Measurements from ENCODE around the gene PRDM16.
A peak's percentile ranks its signal among the peaks of the same experiment; 100 is the strongest.

PRDM16 gene

DNA sequence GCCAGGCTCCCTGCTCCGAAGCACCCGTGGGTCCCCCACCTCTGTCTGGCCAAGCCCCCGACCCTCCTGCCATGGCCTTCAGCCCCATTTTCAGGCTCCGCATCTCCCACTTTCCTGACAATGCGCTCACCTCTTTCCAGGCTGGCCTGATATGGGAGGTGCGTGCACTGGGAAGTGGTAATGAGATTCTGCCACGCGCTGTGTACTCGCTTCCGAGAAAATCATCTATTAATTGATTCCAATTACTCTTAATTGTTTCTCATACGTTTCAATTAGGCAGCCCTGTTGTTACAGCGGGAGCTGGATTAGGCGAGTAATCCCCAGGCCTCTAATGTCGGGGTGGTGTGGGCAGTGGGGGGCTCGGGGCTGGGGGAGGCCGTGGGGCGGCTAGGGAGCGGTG, 263.0 kb downstream of the PRDM16 start:
- no peak overlapping the region for H2BK120ac ChIP-seq (ENCODE audit: low read depth, low read length)
- no peak for DNase-seq (ENCODE audit: low spot score)
- peak overlapping the region; percentile 61 for H2BK12ac ChIP-seq (ENCODE audit: low read length)
- H3K27me3 ChIP-seq (ENCODE audit: control insufficient read depth in 3 of 3, insufficient read depth in 3 of 3, low read depth in 1 of 3, low read length in 3 of 3) = peaks cover 0 to 16% (median 0%) of the 10 kb centered on the region in 3 experiments
- no peak overlapping the region for H3K27ac ChIP-seq (replicated peaks; ENCODE audit: low read length)
- no peak overlapping the region for H4K91ac ChIP-seq (ENCODE audit: low read depth, low read length, poor library complexity)
- peaks cover 0 to 15% of the 10 kb centered on the region in 2 donors for H3K4me1 ChIP-seq (ENCODE audit: control insufficient read depth in 2 of 2, insufficient read depth in 1 of 2, low read depth in 1 of 2, low read length in 2 of 2)
- H3K79me1 ChIP-seq (ENCODE audit: low read depth, low read length) = no peaks in the 10 kb centered on the region
- H2AK5ac ChIP-seq (ENCODE audit: low read depth, low read length) = peak overlapping the region; percentile 82
- H3K9ac ChIP-seq (ENCODE audit: low read depth, low read length, poor library complexity) = no peak overlapping the region
- peaks cover 0 to 6% of the 10 kb centered on the region in 2 donors for H3K36me3 ChIP-seq (replicated peaks in 1 of 2; ENCODE audit: control insufficient read depth in 2 of 2, insufficient read depth in 2 of 2, low read length in 2 of 2)
- WGBS, 2 donors (ENCODE audit: extremely low coverage in 2 of 2, insufficient read length in 2 of 2, insufficient replicate concordance in 1 of 2) = no CpG with 5 or more reads among the region's 18 CpGs
- peak overlapping the region; percentile 59 for H3K18ac ChIP-seq (ENCODE audit: low read length)
- peaks cover 5 to 11% of the 10 kb centered on the region in 2 donors for H3K9me3 ChIP-seq (replicated peaks in 1 of 2; ENCODE audit: control insufficient read depth in 2 of 2, insufficient read depth in 1 of 2, low read depth in 1 of 2, low read length in 2 of 2)
- no peak overlapping the region for H3K4me2 ChIP-seq (ENCODE audit: insufficient read depth, low read length, poor library complexity, severe bottlenecking)
- H3K23ac ChIP-seq (ENCODE audit: low read depth, low read length, poor library complexity) = peak overlapping the region; percentile 20
- H3K4me3 ChIP-seq (ENCODE audit: low read length in 2 of 2) = no peak overlapping the region
- H2BK5ac ChIP-seq (ENCODE audit: low read length) = no peak overlapping the region
- no peak overlapping the region for H4K8ac ChIP-seq (ENCODE audit: low read depth, low read length)
- H2BK15ac ChIP-seq (ENCODE audit: low read length) = no peak overlapping the region
- no peak overlapping the region for H3K4ac ChIP-seq (ENCODE audit: low read length)
- H3K14ac ChIP-seq (ENCODE audit: low read length) = no peak overlapping the region
- H2AFZ ChIP-seq (ENCODE audit: low read length) = no peak overlapping the region

DNA sequence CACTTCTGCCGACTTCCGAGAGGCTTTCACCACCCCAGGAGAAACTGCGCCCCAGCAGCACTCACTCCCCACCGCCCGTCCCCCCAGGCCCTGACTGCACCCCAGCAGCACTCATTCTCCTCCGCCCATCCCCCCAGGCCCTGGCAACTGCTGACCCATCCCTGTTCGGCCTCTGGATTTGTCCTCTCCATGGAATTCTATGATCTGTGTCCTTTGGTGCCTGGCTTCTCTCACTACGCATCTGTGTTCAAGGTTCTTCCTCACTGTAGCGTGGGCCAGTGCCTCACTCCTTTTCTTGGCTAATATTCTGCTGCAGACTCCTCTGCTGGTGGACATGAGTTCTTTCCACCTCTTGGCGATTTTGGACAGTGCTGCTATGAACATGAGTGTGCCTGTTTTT, 263.7 kb downstream of the PRDM16 start:
- Histone ChIP-seq H2AK5ac (ENCODE audit: low read depth, low read length) (peak overlapping the region; percentile 29), H2AFZ (ENCODE audit: low read length) (no peak overlapping the region), H4K91ac (ENCODE audit: low read depth, low read length, poor library complexity) (no peak overlapping the region), H4K8ac (ENCODE audit: low read depth, low read length) (no peak overlapping the region), H3K79me1 (ENCODE audit: low read depth, low read length) (no peaks in the 10 kb centered on the region), H2BK120ac (ENCODE audit: low read depth, low read length) (no peak overlapping the region), H3K27ac (replicated peaks; ENCODE audit: low read length) (no peak overlapping the region), H3K4me3 (ENCODE audit: low read length in 2 of 2) (no peak overlapping the region), H3K4ac (ENCODE audit: low read length) (no peak overlapping the region), H3K9ac (ENCODE audit: low read depth, low read length, poor library complexity) (peak overlapping the region; percentile 24), H3K36me3 (replicated peaks in 1 of 2; ENCODE audit: control insufficient read depth in 2 of 2, insufficient read depth in 2 of 2, low read length in 2 of 2) (peaks cover 0 to 6% of the 10 kb centered on the region in 2 donors), H2BK12ac (ENCODE audit: low read length) (no peak overlapping the region), H3K4me2 (ENCODE audit: insufficient read depth, low read length, poor library complexity, severe bottlenecking) (no peak overlapping the region), H2BK15ac (ENCODE audit: low read length) (no peak overlapping the region), H2BK5ac (ENCODE audit: low read length) (peak overlapping the region; percentile 44), H3K4me1 (ENCODE audit: control insufficient read depth in 2 of 2, insufficient read depth in 1 of 2, low read depth in 1 of 2, low read length in 2 of 2) (peaks cover 0 to 15% of the 10 kb centered on the region in 2 donors), H3K9me3 (replicated peaks in 1 of 2; ENCODE audit: control insufficient read depth in 2 of 2, insufficient read depth in 1 of 2, low read depth in 1 of 2, low read length in 2 of 2) (peaks cover 5 to 11% of the 10 kb centered on the region in 2 donors), H3K18ac (ENCODE audit: low read length) (peak overlapping the region; percentile 30), H3K14ac (ENCODE audit: low read length) (no peak overlapping the region), H3K27me3 (ENCODE audit: control insufficient read depth in 3 of 3, insufficient read depth in 3 of 3, low read depth in 1 of 3, low read length in 3 of 3) (peaks cover 0 to 16% (median 0%) of the 10 kb centered on the region in 3 experiments), H3K23ac (ENCODE audit: low read depth, low read length, poor library complexity) (no peak overlapping the region)
- no CpG with 5 or more reads among the region's 10 CpGs for WGBS, 2 donors (ENCODE audit: extremely low coverage in 2 of 2, insufficient read length in 2 of 2, insufficient replicate concordance in 1 of 2)
- no peak for DNase-seq (ENCODE audit: low spot score)

DNA sequence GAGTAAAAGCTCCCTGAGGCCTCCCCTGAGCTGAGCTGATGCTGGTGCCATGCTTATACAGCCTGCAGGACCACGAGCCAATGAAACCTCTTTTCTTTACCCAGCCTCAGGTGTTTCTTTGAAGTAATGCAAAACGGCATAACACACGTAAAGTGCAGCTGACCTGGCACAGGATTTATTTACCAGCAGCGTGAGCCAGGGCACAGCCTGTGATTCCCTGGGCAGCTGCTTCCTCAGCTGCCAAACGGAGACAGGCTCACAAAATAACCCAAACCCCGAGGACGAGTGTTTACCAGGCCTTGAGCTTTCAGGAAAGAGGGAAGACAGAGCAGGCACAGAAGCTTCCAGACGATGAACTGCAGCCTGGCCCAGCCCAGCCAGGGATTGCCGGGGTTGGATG, 264.9 kb downstream of the PRDM16 start:
- H4K91ac ChIP-seq (ENCODE audit: low read depth, low read length, poor library complexity) = no peak overlapping the region
- no CpG with 5 or more reads among the region's 9 CpGs for WGBS, 2 donors (ENCODE audit: extremely low coverage in 2 of 2, insufficient read length in 2 of 2, insufficient replicate concordance in 1 of 2)
- H2BK120ac ChIP-seq (ENCODE audit: low read depth, low read length) = no peak overlapping the region

DNA sequence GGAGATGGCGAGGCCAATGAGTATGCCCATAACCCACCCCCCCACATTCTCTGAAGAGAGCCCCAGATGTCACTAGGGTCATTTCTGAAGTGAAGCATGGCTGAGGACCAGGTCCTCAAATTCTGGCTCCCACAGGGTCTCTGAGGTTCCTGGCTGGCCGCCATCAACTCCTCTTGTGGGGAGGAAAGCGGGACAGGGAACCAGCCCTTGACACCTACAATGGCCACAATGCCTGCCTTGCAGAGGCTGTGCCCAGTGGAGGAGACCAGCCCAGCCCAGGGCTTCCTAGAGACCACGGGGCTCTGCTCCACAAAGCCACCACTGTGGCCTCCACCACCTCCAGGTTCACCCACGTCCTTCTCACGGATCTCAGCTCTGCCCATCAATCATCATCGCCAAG, 265.4 kb downstream of the PRDM16 start:
- no peak for DNase-seq (ENCODE audit: low spot score)
- H3K18ac ChIP-seq (ENCODE audit: low read length) = no peak overlapping the region
- no peak overlapping the region for H2BK12ac ChIP-seq (ENCODE audit: low read length)
- no peak overlapping the region for H3K27ac ChIP-seq (replicated peaks; ENCODE audit: low read length)
- no peak overlapping the region for H2BK5ac ChIP-seq (ENCODE audit: low read length)
- H3K79me1 ChIP-seq (ENCODE audit: low read depth, low read length) = no peaks in the 10 kb centered on the region
- H2AK5ac ChIP-seq (ENCODE audit: low read depth, low read length) = no peak overlapping the region
- H3K9me3 ChIP-seq (replicated peaks in 1 of 2; ENCODE audit: control insufficient read depth in 2 of 2, insufficient read depth in 1 of 2, low read depth in 1 of 2, low read length in 2 of 2) = peaks cover 5 to 11% of the 10 kb centered on the region in 2 donors
- no peak overlapping the region for H3K4me3 ChIP-seq (ENCODE audit: low read length in 2 of 2)
- H2BK15ac ChIP-seq (ENCODE audit: low read length) = no peak overlapping the region
- no peak overlapping the region for H3K14ac ChIP-seq (ENCODE audit: low read length)
- H3K36me3 ChIP-seq (replicated peaks in 1 of 2; ENCODE audit: control insufficient read depth in 2 of 2, insufficient read depth in 2 of 2, low read length in 2 of 2) = peaks cover 0 to 6% of the 10 kb centered on the region in 2 donors
- H3K9ac ChIP-seq (ENCODE audit: low read depth, low read length, poor library complexity) = no peak overlapping the region
- H2AFZ ChIP-seq (ENCODE audit: low read length) = no peak overlapping the region
- H4K8ac ChIP-seq (ENCODE audit: low read depth, low read length) = no peak overlapping the region
- H3K4ac ChIP-seq (ENCODE audit: low read length) = no peak overlapping the region
- no peak overlapping the region for H3K23ac ChIP-seq (ENCODE audit: low read depth, low read length, poor library complexity)
- no CpG with 5 or more reads among the region's 7 CpGs for WGBS, 2 donors (ENCODE audit: extremely low coverage in 2 of 2, insufficient read length in 2 of 2, insufficient replicate concordance in 1 of 2)
- no peak overlapping the region for H3K4me2 ChIP-seq (ENCODE audit: insufficient read depth, low read length, poor library complexity, severe bottlenecking)
- H2BK120ac ChIP-seq (ENCODE audit: low read depth, low read length) = no peak overlapping the region
- H4K91ac ChIP-seq (ENCODE audit: low read depth, low read length, poor library complexity) = no peak overlapping the region
- peaks cover 0 to 9% (median 0%) of the 10 kb centered on the region in 3 experiments for H3K27me3 ChIP-seq (ENCODE audit: control insufficient read depth in 3 of 3, insufficient read depth in 3 of 3, low read depth in 1 of 3, low read length in 3 of 3)
- H3K4me1 ChIP-seq (ENCODE audit: control insufficient read depth in 2 of 2, insufficient read depth in 1 of 2, low read depth in 1 of 2, low read length in 2 of 2) = peaks cover 0 to 17% of the 10 kb centered on the region in 2 donors

More for the DNA sequence above, 264.9 kb downstream of the PRDM16 start:
- no peak overlapping the region for H3K27ac ChIP-seq (replicated peaks; ENCODE audit: low read length)
- no peak overlapping the region for H3K9ac ChIP-seq (ENCODE audit: low read depth, low read length, poor library complexity)
- H3K9me3 ChIP-seq (replicated peaks in 1 of 2; ENCODE audit: control insufficient read depth in 2 of 2, insufficient read depth in 1 of 2, low read depth in 1 of 2, low read length in 2 of 2) = peaks cover 5 to 11% of the 10 kb centered on the region in 2 donors
- no peaks in the 10 kb centered on the region for H3K79me1 ChIP-seq (ENCODE audit: low read depth, low read length)
- no peak overlapping the region for H3K14ac ChIP-seq (ENCODE audit: low read length)
- H2BK15ac ChIP-seq (ENCODE audit: low read length) = no peak overlapping the region
- peaks cover 0 to 6% (median 0%) of the 10 kb centered on the region in 3 experiments for H3K27me3 ChIP-seq (ENCODE audit: control insufficient read depth in 3 of 3, insufficient read depth in 3 of 3, low read depth in 1 of 3, low read length in 3 of 3)
- no peak overlapping the region for H2BK5ac ChIP-seq (ENCODE audit: low read length)
- no peak overlapping the region for H3K18ac ChIP-seq (ENCODE audit: low read length)
- peaks cover 0 to 15% of the 10 kb centered on the region in 2 donors for H3K4me1 ChIP-seq (ENCODE audit: control insufficient read depth in 2 of 2, insufficient read depth in 1 of 2, low read depth in 1 of 2, low read length in 2 of 2)
- H3K23ac ChIP-seq (ENCODE audit: low read depth, low read length, poor library complexity) = no peak overlapping the region
- no peak overlapping the region for H4K8ac ChIP-seq (ENCODE audit: low read depth, low read length)
- H3K36me3 ChIP-seq (replicated peaks in 1 of 2; ENCODE audit: control insufficient read depth in 2 of 2, insufficient read depth in 2 of 2, low read length in 2 of 2) = peaks cover 0 to 6% of the 10 kb centered on the region in 2 donors
- no peak for DNase-seq (ENCODE audit: low spot score)
- H3K4me2 ChIP-seq (ENCODE audit: insufficient read depth, low read length, poor library complexity, severe bottlenecking) = no peak overlapping the region
- no peak overlapping the region for H2AFZ ChIP-seq (ENCODE audit: low read length)
- no peak overlapping the region for H3K4ac ChIP-seq (ENCODE audit: low read length)
- H3K4me3 ChIP-seq (ENCODE audit: low read length in 2 of 2) = no peak overlapping the region
- no peak overlapping the region for H2AK5ac ChIP-seq (ENCODE audit: low read depth, low read length)
- no peak overlapping the region for H2BK12ac ChIP-seq (ENCODE audit: low read length)

Data from neuronal stem cell (in vitro differentiated cells).